Inferior parietal cortex (tissue), 1 donor: Measurements from ENCODE around the gene ARL14EPL.
A peak's percentile ranks its signal among the peaks of the same experiment; 100 is the strongest.
"Not testable (repeated sequence)": the region's sequence is repeated elsewhere in the genome, so short reads cannot be mapped to it uniquely, and the experiment has no call there.

Experiments used
- DNase-seq: peaks from one replicate; pipeline ENCODE4 v3.0.0-alpha.2; 2016; ENCODE audit errors: extremely low spot score

ARL14EPL gene

GRCh38 chr5:116046823-116047222, 14.6 kb downstream of the ARL14EPL start:
- DNase-seq: no peak

- DNase-seq: no peak
Measured at GRCh38 chr5:116058346-116058936, 26.2 kb downstream of the ARL14EPL start.

- DNase-seq: no peak
Measured at GRCh38 chr5:116062352-116062751, 30.1 kb downstream of the ARL14EPL start.

GRCh38 chr5:116063950-116064349, 31.7 kb downstream of the ARL14EPL start:
- DNase-seq: no peak

- peak; percentile 83 for DNase-seq
Measured at GRCh38 chr5:116068028-116068632, 35.9 kb downstream of the ARL14EPL start.

GRCh38 chr5:116071211-116071610, 38.9 kb downstream of the ARL14EPL start:
- DNase-seq: no peak

- no peak for DNase-seq
Measured at GRCh38 chr5:116075191-116075831, 43.0 kb downstream of the ARL14EPL start.

GRCh38 chr5:116076496-116076895, 44.2 kb downstream of the ARL14EPL start:
- DNase-seq: no peak

- DNase-seq: no peak
Measured at GRCh38 chr5:116078199-116078598, 45.9 kb downstream of the ARL14EPL start.

GRCh38 chr5:116084287-116084691, 52.0 kb downstream of the ARL14EPL start:
- peak; percentile 17 for DNase-seq

- DNase-seq: peak; percentile 86
Measured at GRCh38 chr5:116084871-116085715, 52.8 kb downstream of the ARL14EPL start, which contains the start of gene COMMD10. COMMD10 (plus strand) TSS chr5:116085025.

GRCh38 chr5:116086309-116086708, 54.0 kb downstream of the ARL14EPL start:
- not testable (repeated sequence) for DNase-seq

GRCh38 chr5:116088062-116088461, 55.8 kb downstream of the ARL14EPL start:
- no peak for DNase-seq

GRCh38 chr5:116090302-116090701, 58.0 kb downstream of the ARL14EPL start:
- no peak for DNase-seq

GRCh38 chr5:116091416-116091815, 59.1 kb downstream of the ARL14EPL start:
- no peak for DNase-seq

GRCh38 chr5:116097301-116097700, 65.0 kb downstream of the ARL14EPL start:
- no peak for DNase-seq

GRCh38 chr5:116098998-116099397, 66.7 kb downstream of the ARL14EPL start:
- DNase-seq: no peak

- not testable (repeated sequence) for DNase-seq
Measured at GRCh38 chr5:116104941-116105340, 72.7 kb downstream of the ARL14EPL start.
